HG02981 (cell line): ENCODE measurements around the gene MGP.
A peak's percentile ranks its signal among the peaks of the same experiment; 100 is the strongest.

Source experiments
- ATAC-seq: cut with Tn5 transposase; IDR thresholded peaks from one replicate; pipeline ENCODE4 v1.9.1; 2021; ENCODE audit warnings: mild to moderate bottlenecking, moderate library complexity; ENCODE audit not compliant: unreplicated experiment

The MGP gene

GRCh38 chr12:14903386-14904098 lies 17.9 kb upstream of the MGP start:
- ATAC-seq = no peak

- no peak for ATAC-seq
Measured at GRCh38 chr12:14902465-14902864, 16.8 kb upstream of the MGP start.

- ATAC-seq = no peak
Measured at GRCh38 chr12:14901228-14901562, 15.5 kb upstream of the MGP start.

- ATAC-seq = no peak
Measured at GRCh38 chr12:14900521-14901227, 15.0 kb upstream of the MGP start.

- ATAC-seq = no peak
Measured at GRCh38 chr12:14896521-14897169, 11.0 kb upstream of the MGP start.

- ATAC-seq = no peak
Measured at GRCh38 chr12:14893506-14894250, 8.0 kb upstream of the MGP start.

- no peak for ATAC-seq
Measured at GRCh38 chr12:14892726-14893505, 7.3 kb upstream of the MGP start.

GRCh38 chr12:14890701-14891100 lies 5.0 kb upstream of the MGP start:
- no peak for ATAC-seq

GRCh38 chr12:14886271-14886670 lies 617 bp upstream of the MGP start:
- ATAC-seq = no peak

- peak; percentile 98 for ATAC-seq
Measured at GRCh38 chr12:14884458-14884878, 1.2 kb downstream of the MGP start.

- ATAC-seq = no peak
Measured at GRCh38 chr12:14883686-14884085, 2.0 kb downstream of the MGP start.

GRCh38 chr12:14880890-14881453 lies 4.7 kb downstream of the MGP start:
- no peak for ATAC-seq

- no peak for ATAC-seq
Measured at GRCh38 chr12:14879222-14879933, 6.3 kb downstream of the MGP start.

GRCh38 chr12:14878488-14878887 lies 7.2 kb downstream of the MGP start:
- no peak for ATAC-seq

GRCh38 chr12:14876833-14877232 lies 8.8 kb downstream of the MGP start:
- ATAC-seq = no peak

GRCh38 chr12:14874882-14875281 lies 10.8 kb downstream of the MGP start:
- ATAC-seq = no peak

- no peak for ATAC-seq
Measured at GRCh38 chr12:14873440-14874185, 12.0 kb downstream of the MGP start.

GRCh38 chr12:14871886-14872285 lies 13.8 kb downstream of the MGP start:
- ATAC-seq = no peak

GRCh38 chr12:14871247-14871646 lies 14.4 kb downstream of the MGP start:
- no peak for ATAC-seq
